PC-3 (cell line): ENCODE measurements around the gene THBS4.

Experiments
- EZH2phosphoT487 ChIP-seq: fragments of 300-600 bp; sonication (generic); IDR thresholded peaks from 2 replicates; pipeline ENCODE4 v1.6.1; 2018; ENCODE audit warnings: mild to moderate bottlenecking, antibody characterized with exemption, low read length, borderline replicate concordance
- TF ChIP-seq, protein P1 (sequence below): fragments of 300-600 bp; sonication (generic); conservative IDR thresholded peaks from 2 replicates; pipeline ENCODE4 v1.5.1; 2017; ENCODE audit warnings: antibody characterized with exemption, low read depth, mild to moderate bottlenecking, low read length

GRCh38 chr5:80067531-80068245 is 32.5 kb downstream of the THBS4 start:
- TF ChIP-seq EZH2phosphoT487, result no peak
- TF ChIP-seq, protein P1, sequence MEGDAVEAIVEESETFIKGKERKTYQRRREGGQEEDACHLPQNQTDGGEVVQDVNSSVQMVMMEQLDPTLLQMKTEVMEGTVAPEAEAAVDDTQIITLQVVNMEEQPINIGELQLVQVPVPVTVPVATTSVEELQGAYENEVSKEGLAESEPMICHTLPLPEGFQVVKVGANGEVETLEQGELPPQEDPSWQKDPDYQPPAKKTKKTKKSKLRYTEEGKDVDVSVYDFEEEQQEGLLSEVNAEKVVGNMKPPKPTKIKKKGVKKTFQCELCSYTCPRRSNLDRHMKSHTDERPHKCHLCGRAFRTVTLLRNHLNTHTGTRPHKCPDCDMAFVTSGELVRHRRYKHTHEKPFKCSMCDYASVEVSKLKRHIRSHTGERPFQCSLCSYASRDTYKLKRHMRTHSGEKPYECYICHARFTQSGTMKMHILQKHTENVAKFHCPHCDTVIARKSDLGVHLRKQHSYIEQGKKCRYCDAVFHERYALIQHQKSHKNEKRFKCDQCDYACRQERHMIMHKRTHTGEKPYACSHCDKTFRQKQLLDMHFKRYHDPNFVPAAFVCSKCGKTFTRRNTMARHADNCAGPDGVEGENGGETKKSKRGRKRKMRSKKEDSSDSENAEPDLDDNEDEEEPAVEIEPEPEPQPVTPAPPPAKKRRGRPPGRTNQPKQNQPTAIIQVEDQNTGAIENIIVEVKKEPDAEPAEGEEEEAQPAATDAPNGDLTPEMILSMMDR, result no peak
